Measurements from ENCODE around the gene VPS9D1. TPM values are rescaled to one million over a fixed set of nuclear protein-coding genes. Genes with fewer than 3 reads are reported as not detected.
"Not testable (repeated sequence)": the region's sequence is repeated elsewhere in the genome, so short reads cannot be mapped to it uniquely, and the experiment has no call there.

The VPS9D1 gene
- total and polyA plus RNA-seq, 9 donors, result 0.50 to 15.5 (median 9.7) TPM

GRCh38 chr16:89686520-89687091 is 34.1 kb downstream of the VPS9D1 start, which contains the start of gene CDK10:
CDK10 (plus strand) TSS chr16:89686689; CDS start chr16:89686711, 22 bp downstream.
- WGBS, 3 donors, result 0 to 1% (median 0%) methylated on average over 10 to 67 of the region's 67 CpGs
- peaks cover 6% of the 10 kb centered on the region for H3K4me1 ChIP-seq (ENCODE audit: insufficient read depth)
- no peaks in the 10 kb centered on the region for H3K27me3 ChIP-seq
- intact Hi-C loops (cut with DNase I), result no loop called here
- H3K27ac ChIP-seq, result peak within 1 kb of the TSS; percentile 42 to 92
- H3K9me3 ChIP-seq, result no peaks in the 10 kb centered on the region
- peak; percentile 88 to 96 (median 93) for DNase-seq
- H3K36me3 ChIP-seq, result no peaks in the 10 kb centered on the region
- peak within 1 kb of the TSS; percentile 87 for H3K4me3 ChIP-seq
- TF ChIP-seq POLR2A (IDR thresholded peaks at IDR 0.05) (peak; percentile 62), CTCF (IDR thresholded peaks at IDR 0.05) (no peak)

GRCh38 chr16:89685916-89686315 is 34.8 kb downstream of the VPS9D1 start:
- Histone ChIP-seq H3K27ac (no peak overlapping the region), H3K4me3 (no peak overlapping the region), H3K9me3 (no peaks in the 10 kb centered on the region), H3K4me1 (ENCODE audit: insufficient read depth) (peaks cover 6% of the 10 kb centered on the region), H3K27me3 (no peaks in the 10 kb centered on the region), H3K36me3 (no peaks in the 10 kb centered on the region)
- intact Hi-C loops (cut with DNase I), result no loop called here
- peak in 3 of 5 donors; percentile 48 to 50 (median 49) for DNase-seq
- 93 to 100% (median 96%) methylated on average over 1 of the region's 1 CpG for WGBS, 3 donors
- TF ChIP-seq POLR2A (IDR thresholded peaks at IDR 0.05), result no peak
- TF ChIP-seq EP300 (IDR thresholded peaks at IDR 0.05), result no peak
- TF ChIP-seq CTCF (IDR thresholded peaks at IDR 0.05), result no peak

- no peak for DNase-seq
- intact Hi-C loops (cut with DNase I), result no loop called here
- no peaks in the 10 kb centered on the region for H3K36me3 ChIP-seq
- no peaks in the 10 kb centered on the region for H3K9me3 ChIP-seq
- H3K4me1 ChIP-seq (ENCODE audit: insufficient read depth), result no peaks in the 10 kb centered on the region
- 92 to 99% (median 95%) methylated on average over 2 of the region's 2 CpGs for WGBS, 3 donors
- TF ChIP-seq CTCF (IDR thresholded peaks at IDR 0.05) (no peak), POLR2A (IDR thresholded peaks at IDR 0.05) (no peak), EP300 (IDR thresholded peaks at IDR 0.05) (no peak)
- H3K27ac ChIP-seq, result no peak overlapping the region
- H3K4me3 ChIP-seq, result no peak overlapping the region
- no peaks in the 10 kb centered on the region for H3K27me3 ChIP-seq
Observed at GRCh38 chr16:89678258-89678657, 42.4 kb downstream of the VPS9D1 start.

- no peak overlapping the region for H3K4me3 ChIP-seq
- H3K9me3 ChIP-seq, result no peaks in the 10 kb centered on the region
- TF ChIP-seq EP300 (IDR thresholded peaks at IDR 0.05), result no peak
- no peak for TF ChIP-seq CTCF (IDR thresholded peaks at IDR 0.05)
- no peak for TF ChIP-seq POLR2A (IDR thresholded peaks at IDR 0.05)
- no peak for DNase-seq
- H3K27me3 ChIP-seq, result no peaks in the 10 kb centered on the region
- H3K36me3 ChIP-seq, result no peaks in the 10 kb centered on the region
- H3K4me1 ChIP-seq (ENCODE audit: insufficient read depth), result no peaks in the 10 kb centered on the region
- no peak overlapping the region for H3K27ac ChIP-seq
- WGBS, 3 donors, result 88 to 92% (median 90%) methylated on average over 16 of the region's 16 CpGs
- intact Hi-C loops (cut with DNase I), result no loop called here
Observed at GRCh38 chr16:89672177-89672941, 48.3 kb downstream of the VPS9D1 start.

- intact Hi-C loops (cut with DNase I); H3K4me1 ChIP-seq (ENCODE audit: insufficient read depth): not testable (repeated sequence)
- 94 to 97% (median 94%) methylated on average over 4 of the region's 4 CpGs for WGBS, 3 donors
Observed at GRCh38 chr16:89671565-89671964, 49.1 kb downstream of the VPS9D1 start.

More at GRCh38 chr16:89671565-89671964, 49.1 kb downstream of the VPS9D1 start:
- DNase-seq, H3K27me3 ChIP-seq, H3K36me3 ChIP-seq, H3K27ac ChIP-seq, H3K4me3 ChIP-seq, H3K9me3 ChIP-seq: not testable (repeated sequence)

Measured in ovary (tissue), 9 donors.